ENCODE data around the gene BCL11B. TPM values are rescaled to one million over a fixed set of nuclear protein-coding genes. Genes with fewer than 3 reads are reported as not detected.
A peak's percentile ranks its signal among the peaks of the same experiment; 100 is the strongest.

BCL11B gene
- 1.3 TPM for total RNA-seq
- 0.27 TPM for polyA plus RNA-seq

DNA sequence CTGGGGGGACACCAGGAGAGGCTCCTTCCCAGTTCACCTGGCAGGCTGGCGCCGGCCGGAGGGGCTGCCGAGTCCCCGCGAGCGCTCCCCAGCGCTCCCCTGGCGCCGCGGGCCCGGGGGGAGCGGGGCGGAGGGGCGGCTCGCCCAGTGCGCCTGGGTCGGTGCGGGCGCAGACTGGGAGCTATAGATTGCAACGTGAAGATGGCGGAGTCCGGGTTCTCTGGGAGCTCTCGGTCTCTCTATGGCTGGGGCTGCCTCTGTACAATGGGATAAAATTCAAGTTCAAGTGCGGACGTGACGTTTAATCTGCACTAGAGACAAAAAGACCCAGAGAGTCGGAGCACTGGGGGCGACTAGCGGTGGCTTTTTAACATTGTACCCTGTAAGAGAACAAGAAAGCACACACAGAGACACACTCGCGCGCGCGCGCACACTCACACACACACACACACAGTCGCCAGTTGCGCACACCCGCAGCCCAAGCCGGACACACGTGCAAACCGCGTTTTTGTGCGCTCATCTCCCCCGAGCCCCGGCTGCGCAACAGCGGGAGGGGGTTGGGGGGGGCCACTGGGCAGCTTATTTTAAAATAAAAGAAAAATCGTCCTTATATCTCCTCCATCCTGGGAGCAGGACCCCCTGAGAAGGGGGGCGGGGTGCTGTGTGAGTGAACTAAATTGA, at the start of gene BCL11B:
TSS of gene BCL11B (minus strand) at position 247 of the 681 bp plus-strand sequence. CDS start 979 bp downstream, outside the sequence.
- Histone ChIP-seq H3K27ac (ENCODE audit: low read depth) (no peak within 1 kb of the TSS), H3K4me3 (ENCODE audit: low read depth, low read length) (peak within 1 kb of the TSS; percentile 63), H3K4me1 (ENCODE audit: insufficient read depth) (peaks cover 2% of the 10 kb centered on the region), H3K36me3 (ENCODE audit: insufficient read depth) (no peaks in the 10 kb centered on the region)
- 1% methylated on average over 50 of the region's 50 CpGs for WGBS
- DNase-seq (ENCODE audit: extremely low spot score), result peak; percentile 85

GRCh38 chr14:99321236-99321925, 49.4 kb upstream of the BCL11B start:
- no peak for DNase-seq (ENCODE audit: extremely low spot score)
- WGBS, result 92% methylated on average over 16 of the region's 16 CpGs

GRCh38 chr14:99320621-99321235, 48.7 kb upstream of the BCL11B start:
- no peaks in the 10 kb centered on the region for H3K36me3 ChIP-seq (ENCODE audit: insufficient read depth)
- H3K4me1 ChIP-seq (ENCODE audit: insufficient read depth), result no peaks in the 10 kb centered on the region
- H3K4me3 ChIP-seq (ENCODE audit: low read depth, low read length), result no peak overlapping the region
- WGBS, result 74% methylated on average over 27 of the region's 27 CpGs
- no peak for DNase-seq (ENCODE audit: extremely low spot score)
- H3K27ac ChIP-seq (ENCODE audit: low read depth), result no peak overlapping the region

More at GRCh38 chr14:99321236-99321925, 49.4 kb upstream of the BCL11B start:
- H3K4me3 ChIP-seq (ENCODE audit: low read depth, low read length), result no peak overlapping the region
- no peaks in the 10 kb centered on the region for H3K36me3 ChIP-seq (ENCODE audit: insufficient read depth)
- no peak overlapping the region for H3K27ac ChIP-seq (ENCODE audit: low read depth)
- no peaks in the 10 kb centered on the region for H3K4me1 ChIP-seq (ENCODE audit: insufficient read depth)

DNA sequence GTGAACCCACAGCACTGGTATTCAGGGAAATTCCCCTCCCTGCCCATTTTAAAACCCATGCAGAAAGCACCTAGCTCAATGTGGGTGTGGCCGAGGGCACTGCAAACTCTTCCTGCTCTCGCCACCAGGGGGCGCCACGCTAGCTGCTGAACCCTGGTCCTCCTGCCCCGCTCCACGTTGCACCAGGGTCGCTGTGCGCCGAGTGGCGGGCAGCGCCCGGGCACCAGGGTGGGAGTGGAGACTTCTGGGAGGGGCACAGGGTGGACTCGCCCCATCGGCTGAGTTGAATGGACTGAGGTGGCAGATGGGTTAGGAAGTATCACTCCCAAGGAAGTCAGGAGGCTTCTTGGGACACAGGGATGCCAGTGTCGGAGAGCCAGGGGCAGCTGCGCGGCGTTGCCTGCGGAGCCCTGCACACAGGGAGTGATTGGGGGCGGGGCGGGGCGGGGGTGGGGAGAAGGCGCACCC, 48.1 kb upstream of the BCL11B start:
- DNase-seq (ENCODE audit: extremely low spot score), result no peak
- Histone ChIP-seq H3K4me1 (ENCODE audit: insufficient read depth) (no peaks in the 10 kb centered on the region), H3K27ac (ENCODE audit: low read depth) (no peak overlapping the region), H3K36me3 (ENCODE audit: insufficient read depth) (no peaks in the 10 kb centered on the region), H3K4me3 (ENCODE audit: low read depth, low read length) (no peak overlapping the region)
- WGBS, result 26% methylated on average over 23 of the region's 23 CpGs

DNA sequence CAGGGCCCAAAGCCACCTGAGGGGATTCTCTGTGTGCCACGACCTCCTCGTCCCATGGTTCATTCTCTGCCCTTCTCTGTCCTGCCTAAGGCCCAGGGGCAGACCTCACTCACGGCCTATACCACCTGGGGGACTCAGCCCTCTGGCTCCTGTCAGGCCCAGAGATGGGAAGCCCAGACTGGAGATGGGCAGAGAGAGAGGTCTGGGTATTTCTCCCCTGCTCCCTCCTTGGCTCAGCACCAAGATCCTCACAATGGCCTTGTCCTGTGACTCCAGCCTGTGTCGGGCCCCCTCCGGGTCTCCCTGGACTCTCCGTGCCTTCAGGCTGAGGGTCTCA, 46.9 kb upstream of the BCL11B start:
- H3K4me1 ChIP-seq (ENCODE audit: insufficient read depth), result no peaks in the 10 kb centered on the region
- DNase-seq (ENCODE audit: extremely low spot score), result no peak
- H3K36me3 ChIP-seq (ENCODE audit: insufficient read depth), result no peaks in the 10 kb centered on the region
- H3K27ac ChIP-seq (ENCODE audit: low read depth), result no peak overlapping the region
- WGBS, result 81% methylated on average over 6 of the region's 6 CpGs
- no peak overlapping the region for H3K4me3 ChIP-seq (ENCODE audit: low read depth, low read length)

DNA sequence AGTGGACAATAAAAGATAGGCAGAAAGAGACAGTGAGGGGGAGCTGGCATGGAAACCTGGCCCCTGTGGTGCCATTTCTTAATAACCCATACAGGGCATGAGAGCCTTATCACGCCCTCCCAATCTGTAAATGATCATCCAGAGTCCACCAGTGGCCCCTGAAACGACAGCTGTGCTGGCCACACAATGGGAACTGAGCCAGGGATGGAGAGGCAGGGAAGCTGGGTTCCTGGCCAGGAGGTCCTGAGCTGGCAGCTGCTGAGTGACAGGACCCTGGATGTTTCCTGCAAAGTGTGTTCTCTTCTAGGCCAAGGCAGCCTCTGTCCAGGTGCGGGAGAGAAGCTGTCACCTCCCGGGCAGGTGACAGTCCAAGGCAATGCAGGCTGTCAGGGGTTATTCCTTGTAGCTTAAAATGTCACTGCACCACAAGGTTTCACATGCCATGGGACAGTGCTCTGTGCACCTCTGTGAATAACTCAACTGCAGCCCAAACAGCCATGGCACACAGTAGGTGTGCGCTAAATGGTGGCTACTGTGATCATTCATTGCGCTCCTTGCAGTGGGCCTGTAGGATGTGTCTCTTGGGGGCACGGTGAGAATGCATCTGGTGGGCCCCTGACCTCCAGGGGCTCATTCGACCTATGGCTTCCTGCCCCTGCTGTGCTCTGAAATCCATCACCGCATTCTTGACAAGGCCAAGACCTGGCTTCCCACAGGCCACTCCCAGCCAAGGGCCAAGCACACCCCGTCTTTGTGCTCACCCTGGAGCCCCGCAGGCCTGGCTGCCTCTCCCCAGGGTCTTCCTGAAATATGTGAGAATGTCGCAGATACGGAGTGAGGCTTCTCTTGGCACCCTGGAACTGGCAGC, 46.3 kb upstream of the BCL11B start:
- no peak overlapping the region for H3K4me3 ChIP-seq (ENCODE audit: low read depth, low read length)
- H3K36me3 ChIP-seq (ENCODE audit: insufficient read depth), result no peaks in the 10 kb centered on the region
- no peak for DNase-seq (ENCODE audit: extremely low spot score)
- 62% methylated on average over 13 of the region's 13 CpGs for WGBS
- H3K4me1 ChIP-seq (ENCODE audit: insufficient read depth), result no peaks in the 10 kb centered on the region
- H3K27ac ChIP-seq (ENCODE audit: low read depth), result no peak overlapping the region

GRCh38 chr14:99317231-99318090, 45.5 kb upstream of the BCL11B start:
- Histone ChIP-seq H3K36me3 (ENCODE audit: insufficient read depth) (no peaks in the 10 kb centered on the region), H3K4me1 (ENCODE audit: insufficient read depth) (no peaks in the 10 kb centered on the region), H3K4me3 (ENCODE audit: low read depth, low read length) (no peak overlapping the region), H3K27ac (ENCODE audit: low read depth) (no peak overlapping the region)
- DNase-seq (ENCODE audit: extremely low spot score), result no peak
- WGBS, result 71% methylated on average over 9 of the region's 9 CpGs

DNA sequence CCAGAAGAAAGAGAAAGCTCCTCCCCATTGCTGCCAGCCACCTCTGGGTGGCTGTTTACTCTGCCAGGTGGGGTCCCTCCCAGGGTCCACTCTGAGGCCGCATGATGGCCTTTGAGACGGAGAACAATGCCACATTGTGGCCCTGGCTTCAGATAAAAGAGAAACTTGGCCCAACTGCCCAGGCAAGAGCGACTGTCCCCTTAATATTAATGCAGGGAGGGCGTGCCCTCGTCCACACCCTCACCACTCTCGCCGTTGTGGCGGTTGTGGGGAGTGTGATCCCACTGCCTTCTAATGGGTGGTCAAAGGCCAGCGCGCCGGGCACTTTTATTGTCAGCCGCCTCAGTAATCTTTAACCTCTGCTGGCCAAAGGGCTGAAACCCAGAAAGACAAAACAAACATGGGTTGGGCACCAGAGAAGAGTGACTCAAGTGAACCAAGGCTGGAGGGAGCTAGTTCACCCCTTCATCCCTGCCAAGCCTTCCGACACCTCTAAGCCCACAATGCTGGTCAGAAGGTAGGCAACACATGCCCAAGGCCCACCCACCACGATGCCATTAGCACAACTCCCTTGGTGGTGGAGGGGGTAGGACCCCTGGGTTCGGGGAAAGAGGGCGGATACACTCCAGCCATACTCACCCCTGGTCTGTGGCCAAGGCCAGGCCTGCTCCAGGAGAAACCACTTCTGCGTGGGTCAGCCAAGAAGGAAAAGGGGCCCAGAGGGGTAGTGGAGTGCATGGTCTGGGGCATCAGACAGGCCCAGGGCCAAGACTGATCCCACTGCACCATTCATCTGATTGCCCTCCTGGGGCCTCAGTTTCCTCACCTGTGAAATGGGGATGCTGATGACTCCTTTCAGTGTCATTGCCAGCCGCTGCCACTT, 44.5 kb upstream of the BCL11B start:
- H3K4me1 ChIP-seq (ENCODE audit: insufficient read depth), result no peaks in the 10 kb centered on the region
- WGBS, result 78% methylated on average over 18 of the region's 18 CpGs
- no peak overlapping the region for H3K27ac ChIP-seq (ENCODE audit: low read depth)
- H3K4me3 ChIP-seq (ENCODE audit: low read depth, low read length), result no peak overlapping the region
- no peak for DNase-seq (ENCODE audit: extremely low spot score)
- H3K36me3 ChIP-seq (ENCODE audit: insufficient read depth), result no peaks in the 10 kb centered on the region

GRCh38 chr14:99315197-99315596, 43.2 kb upstream of the BCL11B start:
- WGBS, result 70% methylated on average over 8 of the region's 8 CpGs
- no peak overlapping the region for H3K4me3 ChIP-seq (ENCODE audit: low read depth, low read length)
- DNase-seq (ENCODE audit: extremely low spot score), result no peak

GRCh38 chr14:99314623-99315022, 42.6 kb upstream of the BCL11B start:
- H3K36me3 ChIP-seq (ENCODE audit: insufficient read depth), result no peaks in the 10 kb centered on the region
- no peak for DNase-seq (ENCODE audit: extremely low spot score)
- 69% methylated on average over 9 of the region's 9 CpGs for WGBS
- H3K4me1 ChIP-seq (ENCODE audit: insufficient read depth), result no peaks in the 10 kb centered on the region
- no peak overlapping the region for H3K4me3 ChIP-seq (ENCODE audit: low read depth, low read length)
- H3K27ac ChIP-seq (ENCODE audit: low read depth), result no peak overlapping the region

More at GRCh38 chr14:99315197-99315596, 43.2 kb upstream of the BCL11B start:
- Histone ChIP-seq H3K36me3 (ENCODE audit: insufficient read depth) (no peaks in the 10 kb centered on the region), H3K27ac (ENCODE audit: low read depth) (no peak overlapping the region), H3K4me1 (ENCODE audit: insufficient read depth) (no peaks in the 10 kb centered on the region)

GRCh38 chr14:99313234-99313633, 41.2 kb upstream of the BCL11B start:
- WGBS, result 95% methylated on average over 1 of the region's 1 CpG
- no peaks in the 10 kb centered on the region for H3K4me1 ChIP-seq (ENCODE audit: insufficient read depth)
- no peak for DNase-seq (ENCODE audit: extremely low spot score)
- no peak overlapping the region for H3K27ac ChIP-seq (ENCODE audit: low read depth)
- H3K36me3 ChIP-seq (ENCODE audit: insufficient read depth), result no peaks in the 10 kb centered on the region
- H3K4me3 ChIP-seq (ENCODE audit: low read depth, low read length), result no peak overlapping the region

GRCh38 chr14:99312106-99312505, 40.1 kb upstream of the BCL11B start:
- WGBS, result 95% methylated on average over 7 of the region's 7 CpGs
- H3K4me3 ChIP-seq (ENCODE audit: low read depth, low read length), result no peak overlapping the region
- H3K4me1 ChIP-seq (ENCODE audit: insufficient read depth), result no peaks in the 10 kb centered on the region
- H3K27ac ChIP-seq (ENCODE audit: low read depth), result no peak overlapping the region
- no peak for DNase-seq (ENCODE audit: extremely low spot score)
- no peaks in the 10 kb centered on the region for H3K36me3 ChIP-seq (ENCODE audit: insufficient read depth)
